H1 (cell line): Measurements from ENCODE around the gene NDST4. TPM values are rescaled to one million over a fixed set of nuclear protein-coding genes. Genes with fewer than 3 reads are reported as not detected.

Source experiments
- CTCF ChIA-PET: fragments of 300-600 bp; sonication (Branson Sonifier 250); formaldehyde crosslinking; loops from one replicate; lab custom pipeline; 2021; ENCODE audit not compliant: partially characterized antibody; lab: Charles Lee
- POLR2A ChIA-PET: fragments of 300-600 bp; sonication (Branson Sonifier 250); formaldehyde crosslinking; loops from one replicate; lab custom pipeline; 2021; ENCODE audit warnings: inconsistent platforms; ENCODE audit not compliant: partially characterized antibody; lab: Charles Lee
- DNase-seq, 2 experiments: peaks; one replicate each; pipeline versions ENCODE4 v3.0.0 to v3.0.0-alpha.2; 2010 to 2022; ENCODE audit warnings: low spot score in 2 of 2, low read depth in 1 of 2, mixed read lengths in 1 of 2
- FAIRE-seq: peaks from 2 replicates; lab custom pipeline; 2011; peaks lifted over from hg19 to GRCh38; lab: Jason Lieb, UNC
- H2AFZ ChIP-seq: 2 replicates; pipeline ENCODE4 v1.8.1; 2012; ENCODE audit warnings: low read length, inconsistent platforms
- H2AK5ac ChIP-seq: 2 replicates; pipeline ENCODE4 v1.6.1; 2013; ENCODE audit warnings: low read depth, low read length
- H2BK120ac ChIP-seq: replicated peaks from 2 replicates; pipeline ENCODE3; 2013; ENCODE audit warnings: low read depth, low read length, inconsistent platforms
- H2BK12ac ChIP-seq: 2 replicates; pipeline ENCODE4 v1.6.1; 2013; ENCODE audit warnings: low read depth, low read length
- H2BK15ac ChIP-seq: 2 replicates; pipeline ENCODE4 v1.6.1; 2013; ENCODE audit warnings: low read length
- H2BK20ac ChIP-seq: 2 replicates; pipeline ENCODE4 v1.6.1; 2013; ENCODE audit warnings: low read length
- H2BK5ac ChIP-seq: 2 replicates; pipeline ENCODE4 v1.6.1; 2013; ENCODE audit warnings: low read depth, low read length
- H3K14ac ChIP-seq: 2 replicates; pipeline ENCODE4 v1.6.1; 2013; ENCODE audit warnings: inconsistent platforms; ENCODE audit not compliant: insufficient read length
- H3K18ac ChIP-seq: 2 replicates; pipeline ENCODE4 v1.6.1; 2013; ENCODE audit warnings: low read length; ENCODE audit errors: extremely low read depth
- H3K23ac ChIP-seq: 2 replicates; pipeline ENCODE4 v1.6.1; 2013; ENCODE audit warnings: inconsistent platforms; ENCODE audit not compliant: insufficient read length
- H3K23me2 ChIP-seq: 2 replicates; pipeline ENCODE4 v1.6.1; 2013; ENCODE audit warnings: low read depth, low read length
- H3K27ac ChIP-seq: 2 replicates; pipeline ENCODE4 v1.6.1; 2011; ENCODE audit warnings: low read depth, low read length, inconsistent platforms
- H3K27me3 ChIP-seq, 4 experiments: replicated peaks in 1 of 4; 1 replicate in 1 of 4; 2 replicates in 3 of 4; pipeline versions ENCODE4 v1.6.1 to v1.8.1; 2011 to 2013; ENCODE audit warnings: low read length in 3 of 4, mild to moderate bottlenecking in 3 of 4, inconsistent platforms in 2 of 4, mixed read lengths in 2 of 4, moderate library complexity in 1 of 4; ENCODE audit not compliant: control insufficient read depth in 3 of 4, insufficient read depth in 3 of 4; ENCODE audit errors: extremely low read depth in 1 of 4
- H3K36me3 ChIP-seq, 4 experiments: 2 replicates each; pipeline versions ENCODE4 v1.6.1 to v1.8.1; 2011 to 2013; ENCODE audit warnings: mild to moderate bottlenecking in 4 of 4, low read length in 3 of 4, moderate library complexity in 2 of 4, control low read depth in 1 of 4, inconsistent platforms in 1 of 4; ENCODE audit not compliant: insufficient read depth in 4 of 4, control insufficient read depth in 2 of 4
- H3K4ac ChIP-seq: replicated peaks from 2 replicates; pipeline ENCODE3; 2013; ENCODE audit warnings: low read length, low read depth, mixed read lengths, inconsistent platforms; ENCODE audit not compliant: insufficient read length
- H3K4me1 ChIP-seq, 4 experiments: replicated peaks in 1 of 4; 1 replicate in 1 of 4; 2 replicates in 3 of 4; pipeline versions ENCODE4 v1.6.1 to v1.8.1; 2011 to 2013; ENCODE audit warnings: low read length in 3 of 4, inconsistent platforms in 2 of 4, mixed read lengths in 1 of 4; ENCODE audit not compliant: insufficient read depth in 4 of 4, control insufficient read depth in 3 of 4
- H3K4me2 ChIP-seq, 2 experiments: 2 replicates each; pipeline versions ENCODE4 v1.6.1 to v1.8.1; 2011 to 2013; ENCODE audit warnings: low read depth in 2 of 2, low read length in 2 of 2, control low read depth in 1 of 2, inconsistent platforms in 1 of 2, mild to moderate bottlenecking in 1 of 2; ENCODE audit not compliant: insufficient read depth in 1 of 2
- H3K4me3 ChIP-seq, 4 experiments: fragments of 200-600, 300-600 bp in 1 of 4; sonication (generic), shearing (Covaris generic), sonication (Bioruptor Twin) in 1 of 4; 2 replicates each; pipeline versions ENCODE4 v1.5.1 to v1.8.1; 2011 to 2016; ENCODE audit warnings: low read length in 4 of 4, low read depth in 3 of 4, control low read depth in 2 of 4, inconsistent platforms in 2 of 4, mild to moderate bottlenecking in 2 of 4, mixed read lengths in 1 of 4, moderate library complexity in 1 of 4; ENCODE audit not compliant: insufficient read depth in 2 of 4; ENCODE audit errors: extremely low read depth in 1 of 4
- H3K56ac ChIP-seq: replicated peaks from 2 replicates; pipeline ENCODE3; 2013; ENCODE audit warnings: low read depth, mild to moderate bottlenecking, mixed read lengths, low read length, inconsistent platforms; ENCODE audit not compliant: insufficient read length
- H3K79me1 ChIP-seq: 2 replicates; pipeline ENCODE4 v1.6.1; 2013; ENCODE audit warnings: low read depth, low read length, control low read depth
- H3K79me2 ChIP-seq, 2 experiments: 2 replicates each; pipeline versions ENCODE4 v1.6.1 to v1.8.1; 2012 to 2013; ENCODE audit warnings: low read length in 2 of 2, mild to moderate bottlenecking in 2 of 2, inconsistent platforms in 1 of 2; ENCODE audit not compliant: insufficient read depth in 2 of 2, control insufficient read depth in 1 of 2
- H3K9ac ChIP-seq, 4 experiments: replicated peaks in 1 of 4; 1 replicate in 1 of 4; 2 replicates in 3 of 4; pipeline versions ENCODE4 v1.6.1 to v1.8.1; 2011 to 2013; ENCODE audit warnings: low read depth in 3 of 4, low read length in 3 of 4, control low read depth in 2 of 4, mild to moderate bottlenecking in 2 of 4, moderate library complexity in 2 of 4, inconsistent platforms in 1 of 4; ENCODE audit errors: extremely low read depth in 1 of 4
- H3K9me3 ChIP-seq, 2 experiments: 2 replicates each; pipeline versions ENCODE4 v1.6.1 to v1.8.1; 2012 to 2013; ENCODE audit warnings: mild to moderate bottlenecking in 2 of 2, moderate library complexity in 2 of 2, control low read depth in 1 of 2, inconsistent platforms in 1 of 2, low read depth in 1 of 2, low read length in 1 of 2, mixed read lengths in 1 of 2; ENCODE audit not compliant: insufficient read depth in 2 of 2
- H4K20me1 ChIP-seq, 2 experiments: replicated peaks in 1 of 2; 2 replicates each; pipeline versions ENCODE3 to v1.8.1; 2011 to 2013; ENCODE audit warnings: inconsistent platforms in 2 of 2, low read length in 2 of 2, mild to moderate bottlenecking in 1 of 2; ENCODE audit not compliant: insufficient read depth in 2 of 2, control insufficient read depth in 1 of 2
- H4K5ac ChIP-seq: 2 replicates; pipeline ENCODE4 v1.6.1; 2013; ENCODE audit warnings: low read length, low read depth, mixed read lengths, inconsistent platforms; ENCODE audit not compliant: insufficient read length
- H4K8ac ChIP-seq: 2 replicates; pipeline ENCODE4 v1.8.0; 2013; ENCODE audit warnings: mild to moderate bottlenecking, moderate library complexity, low read length, inconsistent platforms; ENCODE audit not compliant: insufficient read depth; ENCODE audit errors: extremely low read depth
- H4K91ac ChIP-seq: replicated peaks from 2 replicates; pipeline ENCODE3; 2013; ENCODE audit warnings: low read length, mixed read lengths, inconsistent platforms; ENCODE audit not compliant: insufficient read length
- EGR1 ChIP-seq: IDR thresholded peaks from 2 replicates; pipeline ENCODE4 v1.6.1; 2011; ENCODE audit warnings: low read depth, low read length, borderline replicate concordance
- GABPA ChIP-seq: IDR thresholded peaks from 2 replicates; pipeline ENCODE4 v1.6.1; 2011; ENCODE audit warnings: mild to moderate bottlenecking, low read length, moderate library complexity, borderline replicate concordance; ENCODE audit not compliant: insufficient read depth
- HDAC2 ChIP-seq, 2 experiments: fragments of 300-600 bp in 1 of 2; sonication (generic) in 1 of 2; IDR thresholded peaks; 2 replicates each; pipeline ENCODE4 v1.6.1; 2011 to 2012; ENCODE audit warnings: low read depth in 2 of 2, low read length in 2 of 2, mild to moderate bottlenecking in 2 of 2, moderate library complexity in 2 of 2, borderline replicate concordance in 1 of 2, inconsistent platforms in 1 of 2
- KDM1A ChIP-seq: fragments of 200-600, 300-600 bp; sonication (generic); IDR thresholded peaks from 2 replicates; pipeline ENCODE4 v1.7.1; 2016; ENCODE audit warnings: mild to moderate bottlenecking, low read length, borderline replicate concordance
- NANOG ChIP-seq: IDR thresholded peaks from 2 replicates; pipeline ENCODE4 v1.6.1; 2011; ENCODE audit warnings: low read length, low read depth, mild to moderate bottlenecking, inconsistent platforms; ENCODE audit not compliant: insufficient read depth, poor library complexity, severe bottlenecking
- RFX5 ChIP-seq: IDR thresholded peaks from 2 replicates; pipeline ENCODE4 v1.6.1; 2011; ENCODE audit warnings: low read depth, low read length, improper control_type of control experiment, borderline replicate concordance
- RNF2 ChIP-seq: fragments of 200-900, 300-1000 bp; sonication (generic); IDR thresholded peaks from 2 replicates; pipeline ENCODE4 v1.7.1; 2016; ENCODE audit warnings: borderline replicate concordance, low read depth, mild to moderate bottlenecking, antibody characterized with exemption, low read length; ENCODE audit not compliant: poor library complexity, severe bottlenecking; ENCODE audit errors: missing control alignments
- SIN3A ChIP-seq, 2 experiments: IDR thresholded peaks in 1 of 2; conservative IDR thresholded peaks in 1 of 2; 2 replicates each; pipeline ENCODE4 v1.6.1; 2011 to 2012; ENCODE audit warnings: low read length in 2 of 2, improper control_type of control experiment in 1 of 2, low read depth in 1 of 2, mild to moderate bottlenecking in 1 of 2
- SP1 ChIP-seq: IDR thresholded peaks from 2 replicates; pipeline ENCODE4 v1.6.1; 2011; ENCODE audit warnings: low read depth, low read length
- SP4 ChIP-seq: IDR thresholded peaks from 2 replicates; pipeline ENCODE4 v1.6.1; 2012; ENCODE audit warnings: low read length, inconsistent platforms
- TCF12 ChIP-seq: IDR thresholded peaks from 2 replicates; pipeline ENCODE4 v1.6.1; 2011; ENCODE audit warnings: low read depth, mild to moderate bottlenecking, low read length
- WGBS, 2 experiments: shearing (Covaris generic) in 1 of 2; methylation state at CpG; one replicate each; pipeline versions ENCODE4 v1.1.6 to v1.1.7; 2013 to 2015; ENCODE audit warnings: low lambda C conversion rate in 2 of 2, mixed read lengths in 2 of 2, inconsistent platforms in 1 of 2, low coverage in 1 of 2, missing lambda C conversion rate in 1 of 2; ENCODE audit not compliant: insufficient replicate concordance in 2 of 2, insufficient coverage in 1 of 2, insufficient read length in 1 of 2; ENCODE audit errors: extremely low coverage in 1 of 2, missing lambda C conversion rate in 1 of 2; 5-methylcytosine and 5-hydroxymethylcytosine counted together
- polyA plus RNA-seq, 7 experiments: library from polyadenylated mRNA; depleted of rRNA in 3 of 7; stranded (reverse) in 5 of 7; unstranded in 2 of 7; fragments of >200 nt in 5 of 7; fragments of 200-250 nt in 2 of 7; gene quantifications; 1 replicate in 5 of 7; 2 replicates in 1 of 7; 4 replicates in 1 of 7; pipeline versions ENCODE4 v1.2.1 to v1.2.3, GENCODE V29; 2011 to 2013; ENCODE audit warnings: missing spikeins in 2 of 7, mixed read lengths in 2 of 7
- total RNA-seq: library from RNA; stranded (reverse); fragmentation: NEBNext Ultra II Directional; extraction: Animal tissue kit (Norgen Biotek cat#: 25700); gene quantifications from 2 replicates; pipeline ENCODE4 v1.2.1, GENCODE V29; 2021
- TF ChIP-seq, protein P1 (sequence below): IDR thresholded peaks from 2 replicates; pipeline ENCODE4 v1.6.1; 2012; ENCODE audit warnings: inconsistent platforms

NDST4 gene
- total and polyA plus RNA-seq, 2 of the 8 experiments (the other 6 are each of a cell fraction or from before 2014, with no cell fraction given): 0.02 TPM; not detected in 1

DNA sequence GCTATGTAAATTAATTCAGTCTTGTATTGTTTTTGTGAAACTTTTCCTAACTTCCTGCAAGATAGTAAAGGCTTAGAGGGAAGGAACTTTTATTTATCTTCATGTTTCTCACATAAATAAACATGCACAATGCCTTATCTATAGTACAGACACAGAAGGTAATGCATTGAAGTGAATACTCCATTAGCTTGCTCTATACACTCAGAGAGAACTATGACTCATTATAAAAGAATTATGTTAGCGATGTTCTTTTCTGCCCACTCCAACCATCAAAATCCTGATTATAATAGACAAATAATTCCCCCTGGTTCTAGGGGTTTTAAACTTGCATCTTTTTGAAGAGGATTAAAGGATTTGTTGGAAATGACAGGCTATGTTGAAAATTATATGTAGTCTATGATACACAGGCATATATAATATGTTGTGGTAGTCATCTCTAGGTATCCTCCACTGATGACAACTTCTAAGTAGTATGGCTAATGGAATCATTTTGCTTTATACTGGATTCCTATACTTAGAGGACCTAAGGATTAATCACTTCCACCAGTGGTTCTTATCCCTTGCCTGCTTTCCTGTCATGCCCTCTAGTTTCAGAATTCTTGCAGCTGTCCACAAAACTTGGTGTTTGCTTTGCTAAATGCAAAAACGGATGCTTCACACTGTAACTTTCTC is 115.7 kb downstream of the NDST4 start:
- Histone ChIP-seq H4K91ac (no peak overlapping the region), H2BK20ac (no peak overlapping the region), H3K56ac (no peak overlapping the region), H3K4ac (no peak overlapping the region), H4K20me1 (no peaks in the 10 kb centered on the region), H3K14ac (no peak overlapping the region), H3K79me2 (no peaks in the 10 kb centered on the region), H2BK15ac (no peak overlapping the region), H2BK12ac (no peak overlapping the region), H3K9ac (no peak overlapping the region), H3K4me2 (no peak overlapping the region), H3K4me3 (no peak overlapping the region), H4K5ac (no peak overlapping the region), H3K27ac (no peak overlapping the region), H2BK5ac (no peak overlapping the region), H2AFZ (no peak overlapping the region), H3K79me1 (no peaks in the 10 kb centered on the region), H3K18ac (no peak overlapping the region), H3K9me3 (no peaks in the 10 kb centered on the region), H3K4me1 (no peaks in the 10 kb centered on the region), H3K27me3 (no peaks in the 10 kb centered on the region), H4K8ac (no peak overlapping the region), H2AK5ac (no peak overlapping the region), H2BK120ac (no peak overlapping the region), H3K23ac (no peak overlapping the region), H3K23me2 (no peaks in the 10 kb centered on the region), H3K36me3 (no peaks in the 10 kb centered on the region)
- FAIRE-seq (no peak), DNase-seq (no peak)
- WGBS, 2 experiments: 83% methylated on average over 2 of the region's 2 CpGs; no CpG with 5 or more reads in 1 of the 2 experiments
- ChIA-PET POLR2A (no interaction called here), CTCF (interaction anchor here (0.5 kb wide), 1 partner anchor 723 kb away, joined by 3 read pairs; no protein-coding TSS in a partner anchor)
- no peak for TF ChIP-seq RFX5
- TF ChIP-seq KDM1A: no peak
- TF ChIP-seq GABPA: no peak
- no peak for TF ChIP-seq SIN3A (conservative IDR thresholded peaks at IDR 0.05 in 1 of 2, IDR thresholded peaks at IDR 0.05 in 1 of 2; ENCODE audit: low read depth in 1 of 2, low read length in 2 of 2)
- no peak for TF ChIP-seq SP4
- TF ChIP-seq TCF12: no peak
- TF ChIP-seq EGR1: no peak
- TF ChIP-seq, protein P1, sequence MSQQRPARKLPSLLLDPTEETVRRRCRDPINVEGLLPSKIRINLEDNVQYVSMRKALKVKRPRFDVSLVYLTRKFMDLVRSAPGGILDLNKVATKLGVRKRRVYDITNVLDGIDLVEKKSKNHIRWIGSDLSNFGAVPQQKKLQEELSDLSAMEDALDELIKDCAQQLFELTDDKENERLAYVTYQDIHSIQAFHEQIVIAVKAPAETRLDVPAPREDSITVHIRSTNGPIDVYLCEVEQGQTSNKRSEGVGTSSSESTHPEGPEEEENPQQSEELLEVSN: no peak
- TF ChIP-seq HDAC2 (IDR thresholded peaks at IDR 0.05; ENCODE audit: borderline replicate concordance in 1 of 2, low read depth in 2 of 2, low read length in 2 of 2): no peak
- no peak for TF ChIP-seq RNF2
- no peak for TF ChIP-seq NANOG
- TF ChIP-seq SP1: no peak
